ENCODE measurements around the gene FOXP4.

Gene FOXP4

DNA sequence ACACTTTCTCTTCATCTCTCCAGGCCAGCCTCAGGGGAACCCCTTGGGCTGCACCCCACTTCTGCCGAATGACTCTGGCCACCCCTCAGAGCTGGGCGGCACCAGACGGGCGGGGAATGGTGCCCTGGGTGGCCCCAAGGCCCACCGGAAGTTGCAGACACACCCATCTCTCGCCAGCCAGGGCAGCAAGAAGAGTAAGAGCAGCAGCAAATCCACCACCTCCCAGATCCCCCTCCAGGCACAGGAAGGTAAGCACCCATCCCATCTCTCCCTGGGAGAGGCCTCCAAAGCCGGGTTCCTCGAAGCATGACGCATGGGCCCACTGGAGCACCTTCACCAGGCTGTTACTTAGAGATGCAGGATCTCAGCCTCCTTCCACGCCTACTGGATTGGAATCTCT lies 103.4 kb downstream of the FOXP4 start:
- DNase-seq: no peak

DNA sequence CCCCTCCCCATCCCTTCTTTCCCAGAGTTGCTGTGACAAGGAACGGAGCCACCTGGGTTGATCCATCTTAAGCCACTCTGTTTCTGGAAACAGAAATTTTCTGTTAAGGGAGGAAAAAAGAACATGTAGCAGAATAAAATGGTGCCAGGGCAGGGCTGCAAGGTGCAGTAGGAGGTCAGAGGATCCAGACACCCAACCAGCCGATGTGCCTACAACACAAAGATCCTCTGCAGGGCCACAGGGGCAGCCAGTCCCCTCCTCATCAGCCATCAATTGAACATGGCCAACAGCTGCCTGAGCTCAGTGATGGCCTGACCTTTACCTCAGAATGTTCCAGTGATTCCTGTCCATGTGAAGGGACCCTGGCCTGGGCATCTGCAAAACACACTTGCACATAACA lies 103.9 kb downstream of the FOXP4 start:
- no peak for DNase-seq

DNA sequence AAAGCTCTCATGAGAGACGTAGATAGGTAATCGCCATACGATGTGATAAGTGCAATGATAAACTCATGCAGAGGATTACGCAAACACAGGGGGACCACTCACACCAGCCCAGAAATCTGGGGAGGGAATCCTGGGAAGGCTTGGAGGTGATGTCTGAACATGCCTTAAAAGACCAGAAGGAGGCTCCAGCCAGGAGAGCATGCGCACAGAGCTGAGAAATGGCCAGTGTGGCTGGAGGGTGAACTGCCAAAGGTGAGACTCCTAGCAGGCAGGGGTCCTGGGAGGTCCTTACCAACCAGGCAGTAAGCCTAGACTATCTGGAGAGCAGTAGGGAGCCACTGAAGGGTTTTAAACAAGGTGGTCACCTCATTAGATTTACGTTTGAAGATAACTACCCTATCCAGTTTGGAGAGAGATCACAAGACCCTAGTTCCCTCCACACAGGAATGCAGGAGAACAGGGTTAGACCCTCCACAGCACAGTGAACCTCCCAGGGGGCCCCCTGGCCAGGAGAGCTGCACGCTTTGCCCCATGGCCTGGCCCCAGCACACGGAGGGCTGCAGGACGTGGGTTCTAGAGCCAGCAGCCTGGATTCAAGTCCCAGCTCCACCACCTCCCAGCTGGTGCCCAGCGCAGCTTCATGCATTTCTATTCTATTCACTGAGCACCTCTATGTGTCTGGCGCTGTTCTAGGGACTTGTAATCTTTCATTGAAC lies 105.2 kb downstream of the FOXP4 start:
- no peak for DNase-seq
